IMR-90 (cell line): ENCODE results near the gene TAPT1. TPM values are rescaled to one million over a fixed set of nuclear protein-coding genes. Genes with fewer than 3 reads are reported as not detected.

Experiments used
- ATAC-seq: fragments of 200-7000 bp; cut with Tn5 transposase; 2 replicates; pipeline ENCODE4 v1.9.1; 2020; ENCODE audit warnings: low read depth, mild to moderate bottlenecking, moderate library complexity
- BruUV-seq: library from RNA; stranded (reverse); fragments of 400-500 nt; replicated peaks from 2 replicates; lab custom pipeline; 2021; lab: Mats Ljungman, UMichigan
- CTCF ChIA-PET: fragments of 300-600 bp; formaldehyde crosslinking; extraction: SDS; loops from one replicate; lab custom pipeline; 2021; ENCODE audit warnings: antibody characterized with exemption; lab: Yijun Ruan, JAX
- POLR2A ChIA-PET: fragments of 300-600 bp; sonication (Branson Sonifier 250); formaldehyde crosslinking; loops from one replicate; lab custom pipeline; 2022; ENCODE audit warnings: antibody characterized with exemption; ENCODE audit not compliant: unreplicated experiment; lab: Charles Lee
- DNase-seq: peaks from one replicate; pipeline ENCODE4 v3.0.0; 2013
- H2AFZ ChIP-seq: replicated peaks from 2 replicates; pipeline ENCODE3; 2013; ENCODE audit warnings: low read length, mild to moderate bottlenecking; ENCODE audit not compliant: poor library complexity
- H2AK5ac ChIP-seq: 2 replicates; pipeline ENCODE4 v1.6.1; 2013; ENCODE audit warnings: low read depth, low read length, inconsistent platforms
- H2AK9ac ChIP-seq: replicated peaks from 2 replicates; pipeline ENCODE3; 2013; ENCODE audit warnings: mild to moderate bottlenecking, low read depth, low read length, moderate library complexity; ENCODE audit not compliant: poor library complexity
- H2BK120ac ChIP-seq: 2 replicates; pipeline ENCODE4 v1.6.1; 2013; ENCODE audit warnings: low read depth, low read length, inconsistent platforms
- H2BK15ac ChIP-seq: 3 replicates; pipeline ENCODE4 v1.6.1; 2013; ENCODE audit warnings: low read depth, low read length, inconsistent platforms
- H2BK20ac ChIP-seq: 2 replicates; pipeline ENCODE4 v1.6.1; 2013; ENCODE audit warnings: low read depth, mild to moderate bottlenecking, inconsistent platforms, low read length, moderate library complexity
- H2BK5ac ChIP-seq: 2 replicates; pipeline ENCODE4 v1.6.1; 2013; ENCODE audit warnings: mild to moderate bottlenecking, low read depth, low read length, inconsistent platforms; ENCODE audit not compliant: poor library complexity, severe bottlenecking
- H3K14ac ChIP-seq: replicated peaks from 2 replicates; pipeline ENCODE4 v1.6.1; 2013; ENCODE audit warnings: low read depth, low read length, inconsistent platforms
- H3K18ac ChIP-seq: 2 replicates; pipeline ENCODE4 v1.6.1; 2013; ENCODE audit warnings: low read depth, low read length, control low read depth
- H3K23ac ChIP-seq: 2 replicates; pipeline ENCODE4 v1.6.1; 2013; ENCODE audit warnings: low read depth, low read length, inconsistent platforms
- H3K27ac ChIP-seq: 2 replicates; pipeline ENCODE4 v1.5.1; 2013; ENCODE audit warnings: mild to moderate bottlenecking, control low read depth, low read length; ENCODE audit not compliant: insufficient read depth
- H3K27me3 ChIP-seq: 2 replicates; pipeline ENCODE4 v1.6.1; 2013; ENCODE audit warnings: low read length; ENCODE audit not compliant: control insufficient read depth, insufficient read depth
- H3K36me3 ChIP-seq: 2 replicates; pipeline ENCODE4 v1.6.1; 2013; ENCODE audit warnings: low read length, mixed read lengths; ENCODE audit not compliant: control insufficient read depth, insufficient read depth
- H3K4ac ChIP-seq: 2 replicates; pipeline ENCODE4 v1.6.1; 2013; ENCODE audit warnings: low read depth, low read length, inconsistent platforms
- H3K4me1 ChIP-seq: 2 replicates; pipeline ENCODE4 v1.6.1; 2013; ENCODE audit warnings: low read length, mixed read lengths; ENCODE audit not compliant: control insufficient read depth, insufficient read depth
- H3K4me2 ChIP-seq: 2 replicates; pipeline ENCODE4 v1.6.1; 2013; ENCODE audit warnings: low read depth, mild to moderate bottlenecking, control low read depth, low read length, moderate library complexity
- H3K4me3 ChIP-seq: 2 replicates; pipeline ENCODE4 v1.5.1; 2013; ENCODE audit warnings: low read depth, mild to moderate bottlenecking, control low read depth, low read length, moderate library complexity; ENCODE audit not compliant: insufficient read depth
- H3K56ac ChIP-seq: 2 replicates; pipeline ENCODE4 v1.6.1; 2013; ENCODE audit warnings: low read length, inconsistent platforms; ENCODE audit not compliant: insufficient read depth; ENCODE audit errors: extremely low read depth
- H3K79me1 ChIP-seq, 2 experiments: 2 replicates each; pipeline ENCODE4 v1.6.1; 2013; ENCODE audit warnings: low read length in 2 of 2, inconsistent platforms in 1 of 2, low read depth in 1 of 2
- H3K9ac ChIP-seq: 2 replicates; pipeline ENCODE4 v1.6.1; 2013; ENCODE audit warnings: low read depth, low read length, control low read depth
- H3K9me1 ChIP-seq: 2 replicates; pipeline ENCODE4 v1.6.1; 2013; ENCODE audit warnings: low read length, inconsistent platforms; ENCODE audit not compliant: insufficient read depth
- H3K9me3 ChIP-seq: 2 replicates; pipeline ENCODE4 v1.6.1; 2013; ENCODE audit warnings: low read length; ENCODE audit not compliant: control insufficient read depth, insufficient read depth
- H4K20me1 ChIP-seq: 2 replicates; pipeline ENCODE4 v1.6.1; 2013; ENCODE audit warnings: low read length, inconsistent platforms; ENCODE audit not compliant: insufficient read depth
- H4K5ac ChIP-seq: 2 replicates; pipeline ENCODE4 v1.6.1; 2013; ENCODE audit warnings: mild to moderate bottlenecking, low read depth, low read length, control low read depth
- H4K8ac ChIP-seq, 2 experiments: 2 replicates each; pipeline ENCODE4 v1.6.1; 2013; ENCODE audit warnings: low read depth in 2 of 2, low read length in 2 of 2, control low read depth in 1 of 2, inconsistent platforms in 1 of 2
- H4K91ac ChIP-seq: 2 replicates; pipeline ENCODE4 v1.6.1; 2013; ENCODE audit warnings: low read depth, low read length, inconsistent platforms; ENCODE audit not compliant: insufficient read depth
- BHLHE40 ChIP-seq: fragments of 150-350 bp; IDR thresholded peaks from 2 replicates; pipeline ENCODE4 v1.6.1; 2016; ENCODE audit warnings: mild to moderate bottlenecking, low read depth, low read length
- CEBPB ChIP-seq: IDR thresholded peaks from 2 replicates; pipeline ENCODE4 v1.6.1; 2012; ENCODE audit warnings: low read depth, low read length, improper control_type of control experiment
- FOS ChIP-seq: fragments of 150-350 bp; IDR thresholded peaks from 2 replicates; pipeline ENCODE4 v1.6.1; 2016; ENCODE audit warnings: low read depth, low read length
- MAFK ChIP-seq: IDR thresholded peaks from 2 replicates; pipeline ENCODE4 v1.6.1; 2012; ENCODE audit warnings: low read depth, low read length, improper control_type of control experiment
- NFE2L2 ChIP-seq: fragments of 150-350 bp; IDR thresholded peaks from 2 replicates; pipeline ENCODE4 v1.6.1; 2016; ENCODE audit warnings: low read depth, mild to moderate bottlenecking, low read length
- POLR2A ChIP-seq: IDR thresholded peaks from 2 replicates; pipeline ENCODE4 v1.6.1; 2012; ENCODE audit warnings: mild to moderate bottlenecking, low read depth, low read length
- RCOR1 ChIP-seq: IDR thresholded peaks from 2 replicates; pipeline ENCODE4 v1.6.1; 2012; ENCODE audit warnings: mild to moderate bottlenecking, low read length, improper control_type of control experiment; ENCODE audit not compliant: insufficient replicate concordance
- RFX5 ChIP-seq: IDR thresholded peaks from 2 replicates; pipeline ENCODE4 v1.8.0; 2012; ENCODE audit warnings: low read depth, mild to moderate bottlenecking, low read length, moderate library complexity
- SMC3 ChIP-seq: fragments of 150-350 bp; IDR thresholded peaks from 2 replicates; pipeline ENCODE4 v1.6.1; 2016; ENCODE audit warnings: low read depth, mild to moderate bottlenecking, antibody characterized with exemption, low read length, moderate library complexity
- WGBS, 2 experiments: methylation state at CpG; one replicate each; pipeline versions ENCODE4 v1.1.5 to v1.1.7; 2013; ENCODE audit warnings: missing lambda C conversion rate in 2 of 2; ENCODE audit not compliant: insufficient read length in 1 of 2; ENCODE audit errors: extremely low coverage in 2 of 2; 5-methylcytosine and 5-hydroxymethylcytosine counted together
- dilution Hi-C: fragments of 300-500 bp; cut with HindIII; formaldehyde crosslinking; loops from one replicate; pipeline ENCODE4 v1.14.3; 2018; ENCODE audit warnings: low sequenced_read_pairs; ENCODE audit not compliant: unreplicated experiment
- in situ Hi-C: fragments of 300-500 bp; cut with MboI; formaldehyde crosslinking; loops from 3 replicates; pipeline ENCODE4 v1.14.3; 2019; ENCODE audit warnings: low sequenced_read_pairs, inconsistent platforms, mixed read lengths
- intact Hi-C: fragments of 100-400 bp; cut with micrococcal nuclease; formaldehyde crosslinking; loops from 2 replicates; pipeline ENCODE4 v1.10.0; 2022
- polyA plus RNA-seq, 3 experiments: library from polyadenylated mRNA; depleted of rRNA; stranded (reverse); fragments of >200 nt; gene quantifications; 2 replicates each; pipeline ENCODE4 v1.2.3, GENCODE V29; 2012; ENCODE audit warnings: low replicate concordance in 1 of 3
- total RNA-seq: library from RNA; depleted of rRNA; stranded (reverse); fragments of >200 nt; gene quantifications from 2 replicates; pipeline ENCODE4 v1.2.3, GENCODE V29; 2012
- TF ChIP-seq, protein P1 (sequence below): conservative IDR thresholded peaks from 2 replicates; pipeline ENCODE4 v1.5.1; 2012; ENCODE audit warnings: mild to moderate bottlenecking, low read depth, low read length, improper control_type of control experiment
- TF ChIP-seq, protein P2 (sequence below): fragments of 150-350 bp; IDR thresholded peaks from 2 replicates; pipeline ENCODE4 v1.6.1; 2017; ENCODE audit warnings: mild to moderate bottlenecking, antibody characterized with exemption, low read length, low read depth
- TF ChIP-seq, protein P3 (sequence below): fragments of 150-350 bp; IDR thresholded peaks from 2 replicates; pipeline ENCODE4 v1.6.1; 2016; ENCODE audit warnings: low read depth, mild to moderate bottlenecking, low read length, moderate library complexity, borderline replicate concordance

Gene TAPT1
- total and polyA plus RNA-seq, 2 of the 4 experiments (the other 2 are of a cell fraction) = 5.6 to 12.2 TPM

DNA sequence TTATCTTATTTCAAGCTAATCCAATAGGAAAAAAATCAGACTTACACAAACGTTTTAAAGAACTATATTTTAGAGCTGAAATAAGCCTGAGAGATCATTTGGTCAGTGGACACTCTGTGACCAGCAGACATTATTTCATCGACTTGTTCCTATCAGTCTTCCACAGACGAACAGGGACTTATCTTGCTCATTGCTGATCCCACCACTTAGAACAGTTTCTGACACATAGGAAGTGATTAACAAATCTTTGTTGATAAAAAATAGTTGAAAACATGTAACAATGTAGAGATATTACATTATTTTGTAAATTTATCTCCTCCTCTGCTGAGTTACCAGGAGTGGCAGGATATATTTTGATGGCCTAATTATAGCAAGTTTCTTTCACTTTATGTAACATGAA lies 65.8 kb downstream of the TAPT1 start:
- no peak overlapping the region for H3K56ac ChIP-seq
- BruUV-seq = no TSS peak
- no peaks in the 10 kb centered on the region for H3K27me3 ChIP-seq
- no peak overlapping the region for H3K9ac ChIP-seq
- no peak overlapping the region for H3K27ac ChIP-seq
- no peak overlapping the region for H2BK5ac ChIP-seq
- no peak overlapping the region for H3K14ac ChIP-seq
- H3K4ac ChIP-seq = no peak overlapping the region
- ChIA-PET POLR2A (no interaction called here), CTCF (no interaction called here)
- H2AK9ac ChIP-seq = no peak overlapping the region
- H3K18ac ChIP-seq = no peak overlapping the region
- H3K79me1 ChIP-seq = no peaks in the 10 kb centered on the region
- no peaks in the 10 kb centered on the region for H4K20me1 ChIP-seq
- DNase-seq (no peak), ATAC-seq (no peak)
- no peak overlapping the region for H4K91ac ChIP-seq
- no peak overlapping the region for H2AFZ ChIP-seq
- H3K36me3 ChIP-seq = peaks cover 12% of the 10 kb centered on the region
- H4K5ac ChIP-seq = no peak overlapping the region
- 0 out of 2 replicates have a peak, but pooled peaks cover 8% of the 10 kb centered on the region for H3K9me1 ChIP-seq
- in situ Hi-C loops = no loop called here
- no CpG with 5 or more reads among the region's 3 CpGs for WGBS, 2 experiments
- TF ChIP-seq RFX5 (no peak), FOS (no peak), RCOR1 (no peak), CEBPB (no peak), NFE2L2 (no peak), POLR2A (no peak), SMC3 (no peak), BHLHE40 (no peak), MAFK (no peak)
- TF ChIP-seq, protein P1, sequence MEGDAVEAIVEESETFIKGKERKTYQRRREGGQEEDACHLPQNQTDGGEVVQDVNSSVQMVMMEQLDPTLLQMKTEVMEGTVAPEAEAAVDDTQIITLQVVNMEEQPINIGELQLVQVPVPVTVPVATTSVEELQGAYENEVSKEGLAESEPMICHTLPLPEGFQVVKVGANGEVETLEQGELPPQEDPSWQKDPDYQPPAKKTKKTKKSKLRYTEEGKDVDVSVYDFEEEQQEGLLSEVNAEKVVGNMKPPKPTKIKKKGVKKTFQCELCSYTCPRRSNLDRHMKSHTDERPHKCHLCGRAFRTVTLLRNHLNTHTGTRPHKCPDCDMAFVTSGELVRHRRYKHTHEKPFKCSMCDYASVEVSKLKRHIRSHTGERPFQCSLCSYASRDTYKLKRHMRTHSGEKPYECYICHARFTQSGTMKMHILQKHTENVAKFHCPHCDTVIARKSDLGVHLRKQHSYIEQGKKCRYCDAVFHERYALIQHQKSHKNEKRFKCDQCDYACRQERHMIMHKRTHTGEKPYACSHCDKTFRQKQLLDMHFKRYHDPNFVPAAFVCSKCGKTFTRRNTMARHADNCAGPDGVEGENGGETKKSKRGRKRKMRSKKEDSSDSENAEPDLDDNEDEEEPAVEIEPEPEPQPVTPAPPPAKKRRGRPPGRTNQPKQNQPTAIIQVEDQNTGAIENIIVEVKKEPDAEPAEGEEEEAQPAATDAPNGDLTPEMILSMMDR = no peak
- TF ChIP-seq, protein P2, sequence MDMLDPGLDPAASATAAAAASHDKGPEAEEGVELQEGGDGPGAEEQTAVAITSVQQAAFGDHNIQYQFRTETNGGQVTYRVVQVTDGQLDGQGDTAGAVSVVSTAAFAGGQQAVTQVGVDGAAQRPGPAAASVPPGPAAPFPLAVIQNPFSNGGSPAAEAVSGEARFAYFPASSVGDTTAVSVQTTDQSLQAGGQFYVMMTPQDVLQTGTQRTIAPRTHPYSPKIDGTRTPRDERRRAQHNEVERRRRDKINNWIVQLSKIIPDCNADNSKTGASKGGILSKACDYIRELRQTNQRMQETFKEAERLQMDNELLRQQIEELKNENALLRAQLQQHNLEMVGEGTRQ = no peak
- TF ChIP-seq, protein P3, sequence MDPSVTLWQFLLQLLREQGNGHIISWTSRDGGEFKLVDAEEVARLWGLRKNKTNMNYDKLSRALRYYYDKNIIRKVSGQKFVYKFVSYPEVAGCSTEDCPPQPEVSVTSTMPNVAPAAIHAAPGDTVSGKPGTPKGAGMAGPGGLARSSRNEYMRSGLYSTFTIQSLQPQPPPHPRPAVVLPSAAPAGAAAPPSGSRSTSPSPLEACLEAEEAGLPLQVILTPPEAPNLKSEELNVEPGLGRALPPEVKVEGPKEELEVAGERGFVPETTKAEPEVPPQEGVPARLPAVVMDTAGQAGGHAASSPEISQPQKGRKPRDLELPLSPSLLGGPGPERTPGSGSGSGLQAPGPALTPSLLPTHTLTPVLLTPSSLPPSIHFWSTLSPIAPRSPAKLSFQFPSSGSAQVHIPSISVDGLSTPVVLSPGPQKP = no peak
- H3K4me1 ChIP-seq = no peaks in the 10 kb centered on the region
- no peak overlapping the region for H3K4me2 ChIP-seq
- no peak overlapping the region for H4K8ac ChIP-seq
- dilution Hi-C loops = no loop called here
- H2BK120ac ChIP-seq = no peak overlapping the region
- H3K4me3 ChIP-seq = no peak overlapping the region
- H2BK15ac ChIP-seq = no peak overlapping the region
- H2AK5ac ChIP-seq = no peak overlapping the region
- intact Hi-C loops = no loop called here
- H2BK20ac ChIP-seq = no peak overlapping the region
- 0 out of 2 replicates have a peak, but pooled peaks cover 2% of the 10 kb centered on the region for H3K9me3 ChIP-seq
- no peak overlapping the region for H3K23ac ChIP-seq
